ENCODE data around the gene SPIRE1. TPM values are rescaled to one million over a fixed set of nuclear protein-coding genes. Genes with fewer than 3 reads are reported as not detected.

SPIRE1 gene
- total RNA-seq, 2 donors from 2014 or later, result 21.9 to 23.6 TPM

DNA sequence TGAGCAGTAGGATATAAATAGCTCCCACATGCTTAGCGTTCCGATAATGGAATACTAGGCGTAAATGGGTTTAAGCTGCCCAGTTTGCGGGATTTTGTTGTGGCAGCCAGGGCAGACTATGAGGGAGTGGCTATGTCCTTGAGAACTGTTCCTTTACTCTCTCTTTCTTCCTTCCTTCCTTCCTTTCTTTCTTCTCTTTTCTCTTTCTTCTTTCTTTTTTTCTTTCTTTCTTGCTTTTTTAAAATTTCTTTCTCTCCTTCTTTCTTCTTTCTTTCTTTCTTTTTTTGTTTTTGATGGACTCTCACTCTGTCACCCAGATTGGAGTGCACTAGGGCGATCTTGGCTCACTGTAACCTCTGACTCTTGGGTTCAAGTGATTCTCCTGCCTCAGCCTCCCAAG is 259.3 kb downstream of the SPIRE1 start:
- DNase-seq (ENCODE audit: low spot score), result no peak
- intact Hi-C loops (cut with DNase I), result loop anchor here (10.0 kb wide), 1 partner anchor 546 kb away; the partner anchor contains the start of gene SEH1L
- no peaks in the 10 kb centered on the region for H3K27me3 ChIP-seq (replicated peaks; ENCODE audit: insufficient read depth)

GRCh38 chr18:12397793-12398192 is 260.1 kb downstream of the SPIRE1 start:
- TF ChIP-seq POLR2A (IDR thresholded peaks at IDR 0.05) (no peak), POLR2AphosphoS5 (IDR thresholded peaks at IDR 0.05) (no peak)
- TF ChIP-seq, protein P1, sequence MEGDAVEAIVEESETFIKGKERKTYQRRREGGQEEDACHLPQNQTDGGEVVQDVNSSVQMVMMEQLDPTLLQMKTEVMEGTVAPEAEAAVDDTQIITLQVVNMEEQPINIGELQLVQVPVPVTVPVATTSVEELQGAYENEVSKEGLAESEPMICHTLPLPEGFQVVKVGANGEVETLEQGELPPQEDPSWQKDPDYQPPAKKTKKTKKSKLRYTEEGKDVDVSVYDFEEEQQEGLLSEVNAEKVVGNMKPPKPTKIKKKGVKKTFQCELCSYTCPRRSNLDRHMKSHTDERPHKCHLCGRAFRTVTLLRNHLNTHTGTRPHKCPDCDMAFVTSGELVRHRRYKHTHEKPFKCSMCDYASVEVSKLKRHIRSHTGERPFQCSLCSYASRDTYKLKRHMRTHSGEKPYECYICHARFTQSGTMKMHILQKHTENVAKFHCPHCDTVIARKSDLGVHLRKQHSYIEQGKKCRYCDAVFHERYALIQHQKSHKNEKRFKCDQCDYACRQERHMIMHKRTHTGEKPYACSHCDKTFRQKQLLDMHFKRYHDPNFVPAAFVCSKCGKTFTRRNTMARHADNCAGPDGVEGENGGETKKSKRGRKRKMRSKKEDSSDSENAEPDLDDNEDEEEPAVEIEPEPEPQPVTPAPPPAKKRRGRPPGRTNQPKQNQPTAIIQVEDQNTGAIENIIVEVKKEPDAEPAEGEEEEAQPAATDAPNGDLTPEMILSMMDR (IDR thresholded peaks at IDR 0.05), result no peak
- Histone ChIP-seq H3K27me3 (replicated peaks; ENCODE audit: insufficient read depth) (no peaks in the 10 kb centered on the region), H3K27ac (no peak overlapping the region), H3K4me1 (replicated peaks) (no peaks in the 10 kb centered on the region), H3K4me3 (no peak overlapping the region), H3K9me3 (no peaks in the 10 kb centered on the region), H3K36me3 (no peaks in the 10 kb centered on the region)
- DNase-seq (ENCODE audit: low spot score), result no peak
- intact Hi-C loops (cut with DNase I), result loop anchor here (10.0 kb wide), 1 partner anchor 547 kb away; the partner anchor contains the start of gene SEH1L
- WGBS, result 88% methylated on average over 6 of the region's 6 CpGs

More for the DNA sequence above, 259.3 kb downstream of the SPIRE1 start:
- 96% methylated on average over 5 of the region's 5 CpGs for WGBS
- Histone ChIP-seq H3K36me3 (no peaks in the 10 kb centered on the region), H3K9me3 (no peaks in the 10 kb centered on the region), H3K4me3 (no peak overlapping the region), H3K27ac (no peak overlapping the region), H3K4me1 (replicated peaks) (no peaks in the 10 kb centered on the region)
- no peak for TF ChIP-seq POLR2A (IDR thresholded peaks at IDR 0.05)
- TF ChIP-seq, protein P1 (IDR thresholded peaks at IDR 0.05), result no peak
- no peak for TF ChIP-seq POLR2AphosphoS5 (IDR thresholded peaks at IDR 0.05)

DNA sequence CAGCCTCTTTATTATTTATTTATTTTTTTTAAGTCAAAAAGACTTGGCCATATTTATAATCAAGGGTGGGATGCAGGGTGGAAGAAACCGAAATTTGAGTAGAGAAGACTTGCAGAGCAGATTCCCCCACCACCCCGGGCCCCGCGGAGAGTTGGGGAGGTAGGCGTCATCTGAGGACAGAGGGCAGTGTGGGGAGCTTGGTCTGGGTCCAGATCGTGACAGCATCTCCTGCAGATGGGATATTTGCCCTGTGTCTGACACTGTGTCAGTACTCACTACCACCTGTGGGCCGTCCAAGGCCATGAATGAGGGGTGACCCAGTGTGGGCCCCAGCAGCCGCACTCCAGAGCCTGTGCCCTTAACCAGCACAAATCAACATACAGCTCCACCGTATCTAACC is 260.7 kb downstream of the SPIRE1 start:
- Histone ChIP-seq H3K36me3 (no peaks in the 10 kb centered on the region), H3K27ac (no peak overlapping the region), H3K4me1 (replicated peaks) (no peaks in the 10 kb centered on the region), H3K27me3 (replicated peaks; ENCODE audit: insufficient read depth) (no peaks in the 10 kb centered on the region), H3K4me3 (no peak overlapping the region), H3K9me3 (no peaks in the 10 kb centered on the region)
- no peak for DNase-seq (ENCODE audit: low spot score)
- TF ChIP-seq POLR2AphosphoS5 (IDR thresholded peaks at IDR 0.05) (no peak), POLR2A (IDR thresholded peaks at IDR 0.05) (no peak)
- TF ChIP-seq, protein P1 (IDR thresholded peaks at IDR 0.05), result no peak
- intact Hi-C loops (cut with DNase I), result loop anchor here (10.0 kb wide), 1 partner anchor 548 kb away; the partner anchor contains the start of gene SEH1L
- WGBS, result 89% methylated on average over 9 of the region's 9 CpGs

Small RNA genes lying within 50 kb of the gene (small RNA-seq; reads per million reads assigned to genes)
- 0 reads per million in 2 donors for gene RNU7-129P

Other genes with a start within 250 kb of the SPIRE1 start
- gene CEP76, start 44.6 kb upstream of the SPIRE1 start, total RNA-seq, result 10 to 100 TPM; 10.5 to 13.3 TPM
- gene PSMG2, start 44.9 kb upstream of the SPIRE1 start, total RNA-seq, result 10 to 100 TPM; 73.9 to 78.6 TPM
- 10 to 100 TPM; 25.0 to 34.0 TPM for gene PTPN2, start 226.1 kb upstream of the SPIRE1 start, total RNA-seq

Data from prostate gland (tissue), 2 donors.